ENCODE results near the gene G6PC1. TPM values are rescaled to one million over a fixed set of nuclear protein-coding genes. Genes with fewer than 3 reads are reported as not detected.

Gene G6PC1
- total and polyA plus RNA-seq, 2 of the 13 experiments (the other 11 are each of a cell fraction or from before 2014, with no cell fraction given): 1.7 to 37.9 TPM

DNA sequence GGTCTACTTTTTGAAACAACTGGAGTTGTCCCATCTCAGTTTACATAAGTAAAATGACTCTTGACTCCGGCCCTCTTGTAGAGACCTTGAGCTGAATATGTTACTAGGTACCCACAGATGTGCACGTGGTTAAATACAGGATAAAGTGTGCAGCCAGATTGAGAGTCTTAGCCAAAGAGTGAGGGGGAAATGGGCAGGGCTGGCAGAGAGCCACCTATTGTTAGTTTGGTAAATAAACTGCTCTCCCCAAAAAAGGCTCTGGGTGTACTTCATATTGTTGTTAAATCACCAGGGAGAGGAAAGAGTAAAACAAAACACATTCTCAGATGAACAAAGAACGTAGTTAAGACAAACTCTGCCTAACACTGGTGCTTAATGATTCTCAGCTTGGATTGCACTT is 20.3 kb downstream of the G6PC1 start:
- Histone ChIP-seq H3K9me3 (ENCODE audit: low read length) (no peaks in the 10 kb centered on the region), H3K4me1 (ENCODE audit: insufficient read depth, low read length) (peaks cover 68% of the 10 kb centered on the region), H3K9ac (ENCODE audit: insufficient read depth, low read depth, low read length) (no peak overlapping the region), H3K4me2 (ENCODE audit: low read depth, low read length) (peak overlapping the region; percentile 85), H4K20me1 (ENCODE audit: insufficient read depth, low read length) (no peaks in the 10 kb centered on the region), H3K4me3 (replicated peaks in 1 of 3; ENCODE audit: insufficient read depth in 1 of 3, low read depth in 2 of 3, low read length in 3 of 3) (no peak overlapping the region), H3K27ac (ENCODE audit: extremely low read length, insufficient read depth, low read length) (peak overlapping the region; percentile 53), H3K36me3 (replicated peaks in 1 of 2; ENCODE audit: control insufficient read depth in 1 of 2, insufficient read depth in 2 of 2, low read length in 2 of 2) (no peaks in the 10 kb centered on the region), H2AFZ (ENCODE audit: low read length) (no peak overlapping the region), H3K27me3 (ENCODE audit: control insufficient read depth in 1 of 2, insufficient read depth in 2 of 2, low read length in 2 of 2) (no peaks in the 10 kb centered on the region), H3K79me2 (ENCODE audit: insufficient read depth, low read length) (no peaks in the 10 kb centered on the region)
- ChIA-PET CTCF (ENCODE audit: low intra/inter-chr PET ratio, low total read pairs) (no interaction called here), POLR2A (interaction anchor here (0.6 to 3.9 kb wide), 10 partner anchors 8 to 97 kb away, joined by 3 to 32 read pairs (median 9); partner anchors contain the start of genes BECN1 and RPL27)
- DNase-seq (ENCODE audit: low spot score) (peak; percentile 18), ATAC-seq (peak; percentile 45), FAIRE-seq (no peak)
- BruUV-seq (replicated peaks): no TSS peak
- WGBS (ENCODE audit: low lambda C conversion rate): 2% methylated on average over 3 of the region's 3 CpGs
- intact Hi-C loops (cut with micrococcal nuclease; ENCODE audit: unreplicated experiment): loop anchor here (1.0 kb wide), 1 partner anchor 35 kb away; no protein-coding TSS in a partner anchor
- in situ Hi-C loops (cut with HindIII; ENCODE audit: extremely low pct_ligation_motif_present, low pct_unique_long_range_greater_than_20kb): no loop called here
- no peak for TF ChIP-seq TSC22D2 (CRISPR knock-in tag; IDR thresholded peaks at IDR 0.05; ENCODE audit: borderline replicate concordance)
- TF ChIP-seq NR2F6 (IDR thresholded peaks at IDR 0.05): peak; percentile 17; the same call in 1 of the 2 replicates
- peak; percentile 13; the same call in 1 of the 2 replicates for TF ChIP-seq NR2F6 (CRISPR knock-in tag; IDR thresholded peaks at IDR 0.05)
- TF ChIP-seq AGO2 (optimal IDR thresholded peaks at IDR 0.05; ENCODE audit: low read depth, low read length): no peak
- TF ChIP-seq, protein P1, sequence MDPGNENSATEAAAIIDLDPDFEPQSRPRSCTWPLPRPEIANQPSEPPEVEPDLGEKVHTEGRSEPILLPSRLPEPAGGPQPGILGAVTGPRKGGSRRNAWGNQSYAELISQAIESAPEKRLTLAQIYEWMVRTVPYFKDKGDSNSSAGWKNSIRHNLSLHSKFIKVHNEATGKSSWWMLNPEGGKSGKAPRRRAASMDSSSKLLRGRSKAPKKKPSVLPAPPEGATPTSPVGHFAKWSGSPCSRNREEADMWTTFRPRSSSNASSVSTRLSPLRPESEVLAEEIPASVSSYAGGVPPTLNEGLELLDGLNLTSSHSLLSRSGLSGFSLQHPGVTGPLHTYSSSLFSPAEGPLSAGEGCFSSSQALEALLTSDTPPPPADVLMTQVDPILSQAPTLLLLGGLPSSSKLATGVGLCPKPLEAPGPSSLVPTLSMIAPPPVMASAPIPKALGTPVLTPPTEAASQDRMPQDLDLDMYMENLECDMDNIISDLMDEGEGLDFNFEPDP (CRISPR knock-in tag; conservative IDR thresholded peaks at IDR 0.05): 0 out of 2 replicates have a peak, but pooled peaks have one; percentile 36
- 0 out of 2 replicates have a peak, but pooled peaks have one; percentile 1 for TF ChIP-seq AKAP8 (CRISPR knock-in tag; IDR thresholded peaks at IDR 0.05)
- TF ChIP-seq, protein P2, sequence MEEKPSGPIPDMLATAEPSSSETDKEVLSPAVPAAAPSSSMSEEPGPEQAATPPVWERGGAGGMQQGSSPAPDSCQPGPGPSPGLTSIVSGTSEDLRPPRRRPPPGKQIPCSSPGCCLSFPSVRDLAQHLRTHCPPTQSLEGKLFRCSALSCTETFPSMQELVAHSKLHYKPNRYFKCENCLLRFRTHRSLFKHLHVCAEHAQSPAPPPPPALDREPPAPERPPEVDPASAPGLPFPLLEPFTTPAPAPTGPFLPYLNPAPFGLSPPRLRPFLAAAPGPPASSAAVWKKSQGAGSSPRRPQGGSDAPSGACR (CRISPR knock-in tag; IDR thresholded peaks at IDR 0.05): peak; percentile 32
- TF ChIP-seq GTF2F1 (IDR thresholded peaks at IDR 0.05; ENCODE audit: low read length): no peak
- TF ChIP-seq ZSCAN20 (CRISPR knock-in tag; IDR thresholded peaks at IDR 0.05; ENCODE audit: borderline replicate concordance): no peak
- TF ChIP-seq SAP130 (CRISPR knock-in tag; IDR thresholded peaks at IDR 0.05; ENCODE audit: low read depth): peak; percentile 53
- peak in 1 of 2 experiments; percentile 30; a peak in 1 of 4 replicates for TF ChIP-seq KLF16 (CRISPR knock-in tag; IDR thresholded peaks at IDR 0.05)
- no peak for TF ChIP-seq RBM39 (IDR thresholded peaks at IDR 0.05; ENCODE audit: low read depth, low read length, poor library complexity, severe bottlenecking)
- TF ChIP-seq CEBPG (CRISPR knock-in tag; IDR thresholded peaks at IDR 0.05): peak; percentile 5; the same call in 1 of the 2 replicates
- TF ChIP-seq ZSCAN9 (CRISPR knock-in tag; IDR thresholded peaks at IDR 0.05; ENCODE audit: borderline replicate concordance): 0 out of 2 replicates have a peak, but pooled peaks have one; percentile 38
- TF ChIP-seq HMG20A (CRISPR knock-in tag; IDR thresholded peaks at IDR 0.05; ENCODE audit: borderline replicate concordance): peak; percentile 47; the same call in 1 of the 2 replicates
- peak; percentile 79; the same call in 1 of the 2 replicates for TF ChIP-seq GFI1 (CRISPR knock-in tag; IDR thresholded peaks at IDR 0.05; ENCODE audit: borderline replicate concordance)
- TF ChIP-seq, protein P3, sequence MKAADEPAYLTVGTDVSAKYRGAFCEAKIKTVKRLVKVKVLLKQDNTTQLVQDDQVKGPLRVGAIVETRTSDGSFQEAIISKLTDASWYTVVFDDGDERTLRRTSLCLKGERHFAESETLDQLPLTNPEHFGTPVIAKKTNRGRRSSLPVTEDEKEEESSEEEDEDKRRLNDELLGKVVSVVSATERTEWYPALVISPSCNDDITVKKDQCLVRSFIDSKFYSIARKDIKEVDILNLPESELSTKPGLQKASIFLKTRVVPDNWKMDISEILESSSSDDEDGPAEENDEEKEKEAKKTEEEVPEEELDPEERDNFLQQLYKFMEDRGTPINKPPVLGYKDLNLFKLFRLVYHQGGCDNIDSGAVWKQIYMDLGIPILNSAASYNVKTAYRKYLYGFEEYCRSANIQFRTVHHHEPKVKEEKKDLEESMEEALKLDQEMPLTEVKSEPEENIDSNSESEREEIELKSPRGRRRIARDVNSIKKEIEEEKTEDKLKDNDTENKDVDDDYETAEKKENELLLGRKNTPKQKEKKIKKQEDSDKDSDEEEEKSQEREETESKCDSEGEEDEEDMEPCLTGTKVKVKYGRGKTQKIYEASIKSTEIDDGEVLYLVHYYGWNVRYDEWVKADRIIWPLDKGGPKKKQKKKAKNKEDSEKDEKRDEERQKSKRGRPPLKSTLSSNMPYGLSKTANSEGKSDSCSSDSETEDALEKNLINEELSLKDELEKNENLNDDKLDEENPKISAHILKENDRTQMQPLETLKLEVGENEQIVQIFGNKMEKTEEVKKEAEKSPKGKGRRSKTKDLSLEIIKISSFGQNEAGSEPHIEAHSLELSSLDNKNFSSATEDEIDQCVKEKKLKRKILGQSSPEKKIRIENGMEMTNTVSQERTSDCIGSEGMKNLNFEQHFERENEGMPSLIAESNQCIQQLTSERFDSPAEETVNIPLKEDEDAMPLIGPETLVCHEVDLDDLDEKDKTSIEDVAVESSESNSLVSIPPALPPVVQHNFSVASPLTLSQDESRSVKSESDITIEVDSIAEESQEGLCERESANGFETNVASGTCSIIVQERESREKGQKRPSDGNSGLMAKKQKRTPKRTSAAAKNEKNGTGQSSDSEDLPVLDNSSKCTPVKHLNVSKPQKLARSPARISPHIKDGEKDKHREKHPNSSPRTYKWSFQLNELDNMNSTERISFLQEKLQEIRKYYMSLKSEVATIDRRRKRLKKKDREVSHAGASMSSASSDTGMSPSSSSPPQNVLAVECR (CRISPR knock-in tag; IDR thresholded peaks at IDR 0.05; ENCODE audit: borderline replicate concordance): 0 out of 2 replicates have a peak, but pooled peaks have one; percentile 49

All from HepG2 (cell line).